Suprapubic skin (tissue), 4 donors: ENCODE results near the gene MMAB. TPM values are rescaled to one million over a fixed set of nuclear protein-coding genes. Genes with fewer than 3 reads are reported as not detected.

Experiments used
- DNase-seq, 2 donors: peaks; one replicate each; pipeline ENCODE4 v3.0.0-alpha.2; 2019; ENCODE audit warnings: low spot score in 2 of 2
- H3K27ac ChIP-seq: fragments of 200-600 bp; sonication (generic); one replicate; pipeline ENCODE4 v1.5.1; 2019
- H3K27me3 ChIP-seq: fragments of 200-600 bp; sonication (generic); one replicate; pipeline ENCODE4 v1.5.1; 2019
- H3K36me3 ChIP-seq: fragments of 200-600 bp; sonication (generic); one replicate; pipeline ENCODE4 v1.5.1; 2019
- H3K4me1 ChIP-seq: fragments of 200-600 bp; sonication (generic); one replicate; pipeline ENCODE4 v1.5.1; 2019
- H3K4me3 ChIP-seq: fragments of 200-600 bp; sonication (generic); one replicate; pipeline ENCODE4 v1.5.1; 2019; ENCODE audit warnings: mild to moderate bottlenecking
- H3K9me3 ChIP-seq: fragments of 200-600 bp; sonication (generic); one replicate; pipeline ENCODE4 v1.5.1; 2019
- CTCF ChIP-seq, 2 donors: fragments of 200-600 bp in 1 of 2; fragments of 450-650 bp in 1 of 2; sonication (generic) in 1 of 2; IDR thresholded peaks; one replicate each; pipeline ENCODE4 v1.5.1; 2016 to 2019; ENCODE audit warnings: antibody characterized with exemption in 2 of 2, mild to moderate bottlenecking in 1 of 2, moderate library complexity in 1 of 2
- EP300 ChIP-seq: sonication (generic); formaldehyde crosslinking; IDR thresholded peaks from one replicate; pipeline ENCODE4 v1.6.1; 2017; ENCODE audit warnings: antibody characterized with exemption
- POLR2A ChIP-seq, 2 donors: fragments of 450-650 bp; IDR thresholded peaks; one replicate each; pipeline ENCODE4 v1.6.1; 2017; ENCODE audit warnings: antibody characterized with exemption in 2 of 2, mild to moderate bottlenecking in 2 of 2, moderate library complexity in 2 of 2
- POLR2AphosphoS5 ChIP-seq, 3 donors: sonication (generic); formaldehyde crosslinking; IDR thresholded peaks; one replicate each; pipeline ENCODE4 v1.6.1; 2017; ENCODE audit warnings: antibody characterized with exemption in 3 of 3
- WGBS: methylation state at CpG from one replicate; pipeline ENCODE4 v1.1.5; 2018; 5-methylcytosine and 5-hydroxymethylcytosine counted together
- total RNA-seq, 4 donors: library from RNA; depleted of rRNA; stranded (reverse); fragments of >200 nt; gene quantifications; one replicate each; pipeline ENCODE4 v1.1.0, GENCODE V29; 2016

MMAB gene
- total RNA-seq, 4 donors from 2014 or later: 17.1 to 37.2 (median 24.5) TPM

- Histone ChIP-seq H3K4me3 (no peak overlapping the region), H3K27me3 (no peaks in the 10 kb centered on the region), H3K27ac (no peak overlapping the region), H3K9me3 (no peaks in the 10 kb centered on the region), H3K4me1 (no peaks in the 10 kb centered on the region), H3K36me3 (peaks cover 43% of the 10 kb centered on the region)
- no peak for TF ChIP-seq CTCF (IDR thresholded peaks at IDR 0.05)
- no peak for TF ChIP-seq POLR2AphosphoS5 (IDR thresholded peaks at IDR 0.05)
- no peak for TF ChIP-seq EP300
- TF ChIP-seq POLR2A (IDR thresholded peaks at IDR 0.05): no peak
- DNase-seq: no peak
- WGBS: 93% methylated on average over 5 of the region's 8 CpGs
These were observed 36.2 kb downstream of the MMAB start for GRCh38 chr12:109537136-109537535.

DNA sequence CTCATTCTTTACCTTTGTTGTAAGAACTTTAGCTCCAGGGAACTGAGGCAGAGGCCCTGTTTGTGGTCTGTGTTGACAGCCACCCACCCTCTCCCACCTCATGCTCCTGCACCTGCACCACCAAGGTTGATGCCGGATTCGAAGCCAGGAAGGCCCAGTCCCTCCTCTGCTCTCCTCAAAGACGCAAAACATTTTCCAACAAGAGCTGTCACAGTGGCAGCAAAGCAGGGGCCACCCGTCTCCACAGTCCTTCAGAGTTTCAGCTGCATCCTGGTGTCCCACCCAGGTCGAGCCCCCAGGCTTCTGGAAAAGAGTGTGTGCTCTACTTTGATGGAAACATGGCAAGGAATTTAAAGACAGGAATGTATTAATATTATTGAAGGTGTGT, 37.4 kb downstream of the MMAB start:
- H3K9me3 ChIP-seq: no peaks in the 10 kb centered on the region
- peaks cover 55% of the 10 kb centered on the region for H3K36me3 ChIP-seq
- no peaks in the 10 kb centered on the region for H3K27me3 ChIP-seq
- no peaks in the 10 kb centered on the region for H3K4me1 ChIP-seq
- no peak overlapping the region for H3K27ac ChIP-seq
- 76% methylated on average over 5 of the region's 5 CpGs for WGBS
- no peak for TF ChIP-seq EP300
- TF ChIP-seq POLR2A (IDR thresholded peaks at IDR 0.05): no peak
- TF ChIP-seq CTCF (IDR thresholded peaks at IDR 0.05): no peak
- TF ChIP-seq POLR2AphosphoS5 (IDR thresholded peaks at IDR 0.05): no peak
- no peak for DNase-seq
- no peak overlapping the region for H3K4me3 ChIP-seq

DNA sequence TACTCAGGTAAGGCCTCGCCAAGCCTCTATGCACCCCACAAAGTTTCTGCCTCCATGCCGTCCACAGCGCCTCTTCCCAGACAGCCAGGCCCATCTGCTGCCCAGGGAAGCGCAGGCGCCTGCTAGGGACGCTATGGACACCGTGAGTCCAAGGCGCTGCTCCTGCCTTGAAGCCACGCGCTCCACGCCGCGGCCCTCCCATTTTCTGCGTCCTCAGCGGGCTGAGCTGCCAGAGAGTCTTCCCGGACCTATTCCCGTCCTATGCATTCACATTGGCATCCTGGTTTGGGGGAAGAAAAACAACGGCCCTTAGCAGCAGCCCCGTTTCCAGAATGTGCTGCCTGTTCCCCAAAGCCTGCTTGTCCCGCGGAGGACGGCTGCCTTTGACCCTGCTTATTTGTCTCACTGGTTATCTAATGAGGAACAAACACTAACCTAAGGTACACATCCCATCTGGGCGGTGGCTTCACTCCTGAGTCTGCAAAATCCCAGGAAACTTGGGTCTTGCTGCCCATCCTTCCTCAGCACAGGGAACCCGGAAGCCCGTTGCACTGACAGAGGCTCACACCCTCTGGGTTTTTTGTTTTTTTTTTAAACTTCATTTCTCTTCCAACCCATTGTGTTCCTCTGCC, 38.0 kb downstream of the MMAB start:
- DNase-seq: no peak
- TF ChIP-seq EP300 (no peak), CTCF (IDR thresholded peaks at IDR 0.05) (no peak), POLR2A (IDR thresholded peaks at IDR 0.05) (no peak), POLR2AphosphoS5 (IDR thresholded peaks at IDR 0.05) (no peak)
- no peaks in the 10 kb centered on the region for H3K4me1 ChIP-seq
- H3K9me3 ChIP-seq: no peaks in the 10 kb centered on the region
- no peak overlapping the region for H3K4me3 ChIP-seq
- WGBS: 93% methylated on average over 25 of the region's 25 CpGs
- H3K27ac ChIP-seq: no peak overlapping the region
- H3K36me3 ChIP-seq: peaks cover 60% of the 10 kb centered on the region
- H3K27me3 ChIP-seq: no peaks in the 10 kb centered on the region

DNA sequence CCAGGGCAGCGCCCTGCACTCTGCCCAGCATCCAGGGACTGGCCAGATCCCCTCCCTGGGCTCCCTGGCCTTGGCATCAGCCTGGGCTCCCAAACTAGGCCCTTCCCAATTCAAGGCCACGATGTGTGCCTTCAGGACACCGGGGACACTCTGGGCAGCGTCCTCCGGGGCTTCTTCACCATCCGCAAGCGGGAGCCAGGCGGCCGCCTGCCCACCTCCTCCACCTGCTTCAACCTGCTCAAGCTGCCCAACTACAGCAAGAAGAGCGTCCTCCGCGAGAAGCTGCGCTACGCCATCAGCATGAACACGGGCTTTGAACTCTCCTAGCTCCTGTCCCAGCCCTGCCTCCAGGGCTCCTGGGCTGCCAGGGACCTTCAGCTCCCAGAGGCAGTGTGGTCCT, 38.8 kb downstream of the MMAB start:
- H3K36me3 ChIP-seq: peaks cover 69% of the 10 kb centered on the region
- no peak overlapping the region for H3K4me3 ChIP-seq
- DNase-seq: no peak
- TF ChIP-seq POLR2A (IDR thresholded peaks at IDR 0.05): no peak
- TF ChIP-seq EP300: no peak
- no peak for TF ChIP-seq POLR2AphosphoS5 (IDR thresholded peaks at IDR 0.05)
- TF ChIP-seq CTCF (IDR thresholded peaks at IDR 0.05): no peak
- no peaks in the 10 kb centered on the region for H3K9me3 ChIP-seq
- WGBS: 93% methylated on average over 8 of the region's 15 CpGs
- no peaks in the 10 kb centered on the region for H3K4me1 ChIP-seq
- no peak overlapping the region for H3K27ac ChIP-seq
- H3K27me3 ChIP-seq: no peaks in the 10 kb centered on the region

DNA sequence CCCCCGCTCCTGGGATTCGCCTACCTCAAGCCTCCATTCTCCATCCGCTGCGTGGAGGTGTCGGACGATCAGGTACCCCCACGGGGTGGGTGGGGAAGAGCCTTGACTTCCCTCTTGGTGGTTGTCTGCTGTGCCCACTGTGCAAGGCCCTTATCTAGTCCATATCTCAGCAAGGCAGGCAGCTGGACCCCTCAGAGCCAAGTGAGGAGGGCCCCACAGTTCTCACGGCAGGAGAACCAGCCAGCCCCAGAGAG, 39.9 kb downstream of the MMAB start:
- no peak for DNase-seq
- no peak overlapping the region for H3K27ac ChIP-seq
- peaks cover 76% of the 10 kb centered on the region for H3K36me3 ChIP-seq
- no peak overlapping the region for H3K4me3 ChIP-seq
- WGBS: 87% methylated on average over 7 of the region's 8 CpGs
- no peaks in the 10 kb centered on the region for H3K27me3 ChIP-seq
- H3K9me3 ChIP-seq: no peaks in the 10 kb centered on the region
- TF ChIP-seq POLR2A (IDR thresholded peaks at IDR 0.05): no peak
- TF ChIP-seq POLR2AphosphoS5 (IDR thresholded peaks at IDR 0.05): no peak
- H3K4me1 ChIP-seq: no peaks in the 10 kb centered on the region
